Stimulated activated CD4-positive, alpha-beta T cell treated with anti-CD3 and anti-CD28 coated beads, Interleukin-4, amount 100 ng/mL, for 4 hours (primary cell): ENCODE data around the gene BDKRB2.
A peak's percentile ranks its signal among the peaks of the same experiment; 100 is the strongest.

ENCODE experiments used
- DNase-seq, 2 experiments: peaks; one replicate each; pipeline ENCODE4 v3.0.0-alpha.2; 2020

The BDKRB2 gene

DNA sequence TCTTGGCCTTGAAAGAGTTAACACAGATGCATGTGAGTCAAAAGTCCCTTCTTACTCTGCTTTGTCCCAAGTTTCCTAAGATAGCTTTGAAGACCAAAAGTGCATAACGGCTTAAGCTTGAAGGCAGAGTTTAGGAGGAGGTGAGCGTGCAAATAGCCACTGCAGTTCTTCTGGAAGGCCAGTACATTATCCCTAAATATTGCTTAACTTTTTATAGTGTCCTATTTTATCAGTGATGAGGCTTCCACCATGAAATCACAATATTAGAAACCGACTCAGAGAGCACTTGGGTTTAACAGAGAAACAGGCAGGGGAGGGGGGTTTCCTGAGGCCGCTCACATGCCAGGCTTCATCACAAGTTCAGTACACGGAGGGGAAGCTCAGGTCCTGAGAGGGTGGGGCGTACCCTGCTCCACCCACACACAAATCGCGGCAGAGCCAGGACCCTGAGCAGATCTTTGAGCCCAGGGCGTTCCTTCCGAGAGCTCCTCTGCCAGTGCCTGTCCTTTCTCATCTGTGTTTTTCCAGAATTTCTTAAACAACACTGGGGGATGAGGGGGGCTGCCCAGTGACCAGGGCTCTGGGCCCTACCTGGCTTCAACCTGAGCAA is 26.8 kb upstream of the BDKRB2 start:
- DNase-seq: peak; percentile 4 to 38

DNA sequence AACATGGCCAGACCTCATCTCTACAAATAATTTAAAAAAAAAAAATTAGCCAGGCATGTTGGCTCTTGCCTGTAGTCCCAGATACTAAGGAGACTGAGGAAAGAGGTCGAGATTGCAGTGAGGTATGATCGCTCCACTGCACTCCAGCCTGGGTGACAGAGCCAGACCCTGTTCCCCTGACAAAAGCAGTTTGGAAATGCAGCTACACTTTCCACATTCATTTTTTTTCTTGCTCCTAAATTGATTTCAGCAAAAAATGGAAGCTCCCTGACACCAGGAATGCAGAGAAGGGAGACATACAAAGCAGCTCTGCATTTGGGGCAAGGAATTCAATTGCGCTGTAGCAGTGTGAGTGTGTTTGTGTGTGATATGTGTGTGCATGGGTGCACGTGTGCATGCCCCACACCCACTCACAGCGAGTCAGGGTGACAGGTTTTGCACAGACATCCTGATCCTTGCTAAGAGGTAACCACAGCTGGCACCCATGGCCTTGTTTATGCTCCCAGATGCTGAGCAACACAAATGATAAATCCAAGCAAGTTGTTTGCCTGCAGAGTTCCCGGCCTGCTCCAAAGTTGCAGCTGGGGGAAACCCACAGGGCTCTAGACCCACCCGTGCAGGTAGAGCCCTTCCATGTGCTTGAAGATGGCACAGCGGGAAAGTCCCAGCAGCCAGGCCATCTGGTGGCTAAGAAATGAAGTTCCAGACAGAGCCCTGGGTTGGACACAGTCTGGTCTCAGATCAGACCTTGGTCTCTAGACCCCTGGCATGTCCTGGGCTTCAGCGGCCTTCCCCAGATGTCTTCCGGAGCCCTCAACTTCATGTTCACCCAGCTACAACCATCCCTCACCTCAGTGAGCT is 25.9 kb upstream of the BDKRB2 start:
- no peak for DNase-seq

GRCh38 chr14:96180043-96180874 is 24.4 kb upstream of the BDKRB2 start:
- no peak for DNase-seq

GRCh38 chr14:96181186-96182056 is 23.2 kb upstream of the BDKRB2 start:
- no peak for DNase-seq

- no peak for DNase-seq
Measured at GRCh38 chr14:96182546-96182945, 22.1 kb upstream of the BDKRB2 start.

- no peak for DNase-seq
Measured at GRCh38 chr14:96184737-96185136, 19.9 kb upstream of the BDKRB2 start.

DNA sequence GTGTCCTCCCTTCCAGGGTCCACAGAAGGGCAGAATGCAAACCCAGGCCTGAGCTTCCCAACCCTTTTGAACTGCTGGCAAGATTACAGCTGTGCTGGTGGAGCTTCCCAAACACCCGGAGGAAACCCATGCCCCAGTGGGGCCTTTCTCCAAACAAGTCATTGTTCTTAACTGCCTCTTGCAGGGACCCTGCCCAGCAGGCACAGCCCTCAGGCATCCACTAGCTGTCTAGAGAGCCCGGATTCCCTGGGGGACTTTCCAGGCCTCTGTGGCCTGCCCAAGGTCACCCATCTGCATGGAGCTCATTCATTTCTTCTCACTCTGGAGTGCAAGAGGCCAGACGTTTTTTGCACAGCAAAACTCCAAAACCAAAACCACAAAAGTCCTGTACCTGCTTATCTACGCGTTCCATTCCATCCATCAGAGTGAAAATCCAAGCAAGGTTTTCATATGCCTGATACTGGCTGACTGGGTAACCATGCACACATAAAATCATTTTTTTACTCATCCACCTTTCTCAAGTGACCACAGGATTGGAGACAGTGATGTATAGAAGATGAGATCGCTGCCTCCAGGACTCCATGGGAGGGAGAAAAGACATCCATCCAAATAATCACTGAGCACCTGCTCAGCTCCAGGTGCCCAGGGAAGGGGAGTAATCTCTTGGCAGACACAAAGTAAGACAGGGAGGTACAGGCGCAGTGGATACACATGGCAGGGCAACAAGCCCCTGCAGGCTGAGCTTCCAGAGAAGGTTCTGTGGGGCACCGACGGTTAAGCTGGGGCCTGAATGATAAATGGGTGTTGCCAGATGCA is 17.2 kb upstream of the BDKRB2 start:
- no peak for DNase-seq

GRCh38 chr14:96189281-96189711 is 15.3 kb upstream of the BDKRB2 start:
- no peak for DNase-seq

- no peak for DNase-seq
Measured at GRCh38 chr14:96191353-96191752, 13.3 kb upstream of the BDKRB2 start.

GRCh38 chr14:96191841-96192462 is 12.7 kb upstream of the BDKRB2 start:
- DNase-seq: no peak

DNA sequence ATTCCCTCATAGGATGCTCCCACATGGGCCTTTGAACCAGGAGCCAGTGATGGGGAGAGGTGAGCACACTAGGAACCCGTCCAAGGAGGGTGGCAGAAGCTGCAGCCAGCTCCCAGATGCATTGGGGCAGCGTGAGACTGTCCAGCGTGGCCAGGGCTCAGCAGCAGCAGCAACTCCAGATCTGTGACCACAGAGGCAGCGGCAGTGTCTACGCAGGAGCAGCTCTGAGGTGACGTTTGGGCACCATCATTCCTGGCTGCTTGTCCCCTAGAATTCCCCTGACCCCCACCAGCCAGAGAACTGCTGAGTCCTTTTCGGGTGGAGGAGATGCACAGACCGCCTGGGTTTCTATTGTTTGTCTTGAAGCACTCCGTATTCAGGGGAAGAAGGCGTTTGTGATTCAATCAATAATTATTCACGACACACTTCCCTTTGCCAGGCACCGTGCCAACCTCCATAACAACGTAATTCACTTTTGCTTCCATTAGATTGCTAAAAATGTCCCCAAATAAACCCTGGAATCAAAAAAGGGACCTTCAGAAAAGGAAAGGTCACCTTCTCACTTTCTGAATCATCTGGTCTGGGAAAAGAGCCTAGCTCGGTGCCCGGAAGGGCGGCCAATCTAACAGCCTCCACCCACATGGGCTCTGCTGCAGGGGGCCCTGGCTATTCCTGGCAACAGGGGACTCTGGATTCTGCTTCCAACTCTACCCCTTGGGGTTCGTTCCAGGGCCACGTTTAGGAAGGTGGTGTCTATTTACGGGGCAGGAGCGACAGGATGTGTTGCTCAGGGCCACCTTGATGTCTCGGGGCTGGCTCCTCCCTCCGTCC is 11.4 kb upstream of the BDKRB2 start:
- no peak for DNase-seq

- no peak for DNase-seq
Measured at GRCh38 chr14:96194262-96194656, 10.4 kb upstream of the BDKRB2 start.

GRCh38 chr14:96194657-96195431 is 9.8 kb upstream of the BDKRB2 start:
- DNase-seq: no peak

GRCh38 chr14:96195441-96196081 is 9.1 kb upstream of the BDKRB2 start:
- no peak for DNase-seq

- DNase-seq: no peak
Measured at GRCh38 chr14:96197163-96197852, 7.3 kb upstream of the BDKRB2 start.

GRCh38 chr14:96197969-96198368 is 6.7 kb upstream of the BDKRB2 start:
- no peak for DNase-seq

- DNase-seq: no peak
Measured at GRCh38 chr14:96198430-96199130, 6.1 kb upstream of the BDKRB2 start.

DNA sequence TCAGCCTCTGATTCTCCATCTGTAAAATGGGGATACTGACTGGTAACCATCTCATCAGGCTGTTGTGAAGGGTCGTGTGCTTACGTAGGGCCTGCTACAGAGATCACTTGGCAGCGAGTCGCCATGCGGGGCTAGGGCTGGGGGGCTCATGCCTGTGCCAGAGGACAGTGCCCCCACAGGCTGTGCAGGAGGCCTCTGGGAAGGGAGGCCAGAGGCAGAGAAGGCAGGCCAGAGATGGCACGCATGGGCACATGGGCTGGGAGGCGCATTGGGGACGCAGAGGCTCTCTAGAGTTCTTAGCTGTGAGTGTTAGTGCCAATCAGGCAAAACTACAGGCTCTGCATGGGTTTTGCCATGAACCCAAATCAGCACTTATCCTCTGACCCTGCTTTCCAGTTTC is 3.5 kb upstream of the BDKRB2 start:
- no peak for DNase-seq
